H1 (cell line): ENCODE measurements around the gene CDR2L.

Source experiments
- CTCF ChIP-seq, 3 experiments: IDR thresholded peaks; 1 replicate in 2 of 3; 2 replicates in 1 of 3; pipeline versions ENCODE4 v1.5.1 to v1.6.1; 2011; ENCODE audit warnings: low read length in 3 of 3, mild to moderate bottlenecking in 3 of 3, inconsistent platforms in 2 of 3, low read depth in 1 of 3, moderate library complexity in 1 of 3; ENCODE audit not compliant: insufficient read depth in 1 of 3; ENCODE audit errors: control extremely low read depth in 1 of 3
- EZH2 ChIP-seq: fragments of 200-600 bp; sonication (generic); IDR thresholded peaks from 2 replicates; pipeline ENCODE4 v1.7.1; 2012; ENCODE audit warnings: low read depth, mild to moderate bottlenecking, moderate library complexity, low read length, inconsistent platforms; ENCODE audit not compliant: severe bottlenecking
- POLR2A ChIP-seq, 2 experiments: IDR thresholded peaks; 1 replicate in 1 of 2; 2 replicates in 1 of 2; pipeline ENCODE4 v1.6.1; 2011; ENCODE audit warnings: low read depth in 2 of 2, low read length in 2 of 2, mild to moderate bottlenecking in 2 of 2; ENCODE audit errors: control extremely low read depth in 1 of 2
- POLR2AphosphoS5 ChIP-seq: IDR thresholded peaks from 2 replicates; pipeline ENCODE4 v1.6.1; 2011; ENCODE audit warnings: low read depth, low read length
- RAD21 ChIP-seq, 2 experiments: IDR thresholded peaks in 1 of 2; conservative IDR thresholded peaks in 1 of 2; 2 replicates each; pipeline ENCODE4 v1.6.1; 2011; ENCODE audit warnings: low read depth in 2 of 2, low read length in 2 of 2, improper control_type of control experiment in 1 of 2, inconsistent platforms in 1 of 2, mild to moderate bottlenecking in 1 of 2, moderate library complexity in 1 of 2
- SIN3A ChIP-seq, 2 experiments: IDR thresholded peaks in 1 of 2; conservative IDR thresholded peaks in 1 of 2; 2 replicates each; pipeline ENCODE4 v1.6.1; 2011 to 2012; ENCODE audit warnings: low read length in 2 of 2, improper control_type of control experiment in 1 of 2, low read depth in 1 of 2, mild to moderate bottlenecking in 1 of 2
- SUZ12 ChIP-seq: fragments of 200-600 bp; sonication (generic); IDR thresholded peaks from 2 replicates; pipeline ENCODE4 v1.6.1; 2012; ENCODE audit warnings: mild to moderate bottlenecking, inconsistent platforms, low read length, moderate library complexity, mixed read lengths
- TF ChIP-seq, protein P1 (sequence below): IDR thresholded peaks from 2 replicates; pipeline ENCODE4 v1.6.1; 2012; ENCODE audit warnings: inconsistent platforms

DNA sequence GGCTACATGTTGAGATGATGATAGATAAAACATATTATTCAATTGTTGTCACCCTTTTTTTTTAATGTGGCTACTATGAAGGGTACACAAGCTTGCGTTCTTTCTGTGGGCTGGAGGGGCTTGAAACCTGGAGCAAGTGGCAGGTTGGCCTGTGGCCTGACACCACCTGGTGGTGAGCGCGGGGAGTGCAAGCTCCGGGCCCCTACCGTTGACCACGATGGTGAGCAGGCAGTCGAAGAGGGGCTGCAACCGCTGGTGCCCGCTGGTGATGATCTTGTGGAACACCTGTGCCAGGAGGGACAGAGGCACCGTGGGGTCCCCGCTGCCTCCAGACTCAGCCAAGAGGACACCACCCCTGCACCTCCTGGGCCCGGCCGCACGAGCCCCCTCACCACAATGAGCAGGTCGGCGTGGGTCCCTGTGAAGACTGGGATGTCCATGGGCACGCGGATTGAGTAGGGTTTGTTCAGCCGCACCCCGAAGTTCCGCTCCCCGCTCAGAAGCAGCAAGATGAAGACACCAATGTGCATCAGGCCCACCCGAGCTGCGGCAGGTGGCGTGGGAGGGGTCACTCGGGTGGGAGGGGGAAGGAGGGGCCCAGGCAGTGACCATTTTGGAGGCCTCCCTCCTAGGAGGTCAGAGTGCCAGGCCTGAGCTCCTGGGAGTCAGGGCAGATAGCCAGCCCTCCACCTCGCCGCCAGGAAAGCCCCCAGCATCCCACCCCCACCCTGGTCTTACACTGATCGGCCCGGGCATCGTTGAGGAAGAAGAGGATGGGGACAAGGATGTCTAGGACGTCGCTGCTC is 29.3 kb upstream of the CDR2L start:
- TF ChIP-seq POLR2A (IDR thresholded peaks at IDR 0.05; ENCODE audit: control extremely low read depth in 1 of 2, low read depth in 2 of 2, low read length in 2 of 2) (no peak), SIN3A (conservative IDR thresholded peaks at IDR 0.05 in 1 of 2, IDR thresholded peaks at IDR 0.05 in 1 of 2; ENCODE audit: low read depth in 1 of 2, low read length in 2 of 2) (no peak), RAD21 (IDR thresholded peaks at IDR 0.05 in 1 of 2, conservative IDR thresholded peaks at IDR 0.05 in 1 of 2; ENCODE audit: low read depth in 2 of 2, low read length in 2 of 2) (peak; percentile 89 to 91), CTCF (IDR thresholded peaks at IDR 0.05; ENCODE audit: control extremely low read depth in 1 of 3, insufficient read depth in 1 of 3, low read depth in 1 of 3, low read length in 3 of 3) (peak; percentile 82 to 99 (median 94)), POLR2AphosphoS5 (no peak), SUZ12 (no peak), EZH2 (no peak)
- TF ChIP-seq, protein P1, sequence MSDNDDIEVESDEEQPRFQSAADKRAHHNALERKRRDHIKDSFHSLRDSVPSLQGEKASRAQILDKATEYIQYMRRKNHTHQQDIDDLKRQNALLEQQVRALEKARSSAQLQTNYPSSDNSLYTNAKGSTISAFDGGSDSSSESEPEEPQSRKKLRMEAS: peak; percentile 59
